ENCODE results near the gene MGMT. TPM values are rescaled to one million over a fixed set of nuclear protein-coding genes. Genes with fewer than 3 reads are reported as not detected.

Gene MGMT
- total RNA-seq, 4 donors from 2014 or later = 16.5 to 37.5 (median 32.1) TPM

- TF ChIP-seq POLR2AphosphoS5 (IDR thresholded peaks at IDR 0.05) (no peak), EP300 (IDR thresholded peaks at IDR 0.05) (no peak), CTCF (IDR thresholded peaks at IDR 0.05) (no peak), POLR2A (IDR thresholded peaks at IDR 0.05) (no peak)
- H3K27ac ChIP-seq = no peak overlapping the region
- no peak for ATAC-seq
- no peaks in the 10 kb centered on the region for H3K4me1 ChIP-seq
- no peaks in the 10 kb centered on the region for H3K27me3 ChIP-seq
- peaks cover 0 to 4% of the 10 kb centered on the region in 2 donors for H3K36me3 ChIP-seq
- no peaks in the 10 kb centered on the region for H3K9me3 ChIP-seq
- H3K4me3 ChIP-seq = no peak overlapping the region
- 86 to 98% methylated on average over 2 of the region's 2 CpGs for WGBS, 2 donors (ENCODE audit: low coverage in 1 of 2)
Measured at GRCh38 chr10:129641351-129641750, 174.3 kb downstream of the MGMT start.

- no peak for TF ChIP-seq POLR2A (IDR thresholded peaks at IDR 0.05)
- no peak for TF ChIP-seq EP300 (IDR thresholded peaks at IDR 0.05)
- TF ChIP-seq POLR2AphosphoS5 (IDR thresholded peaks at IDR 0.05) = no peak
- no peak for TF ChIP-seq CTCF (IDR thresholded peaks at IDR 0.05)
- no peaks in the 10 kb centered on the region for H3K4me1 ChIP-seq
- no peak overlapping the region for H3K4me3 ChIP-seq
- H3K27me3 ChIP-seq = no peaks in the 10 kb centered on the region
- WGBS, 2 donors (ENCODE audit: low coverage in 1 of 2) = 91 to 100% methylated on average over 2 to 3 of the region's 8 CpGs
- H3K36me3 ChIP-seq = peaks cover 0 to 4% of the 10 kb centered on the region in 2 donors
- H3K9me3 ChIP-seq = no peaks in the 10 kb centered on the region
- no peak for ATAC-seq
- H3K27ac ChIP-seq = no peak overlapping the region
Measured at GRCh38 chr10:129641982-129642381, 174.9 kb downstream of the MGMT start.

GRCh38 chr10:129642427-129642826, 175.4 kb downstream of the MGMT start:
- Histone ChIP-seq H3K9me3 (no peaks in the 10 kb centered on the region), H3K4me3 (no peak overlapping the region), H3K27ac (no peak overlapping the region), H3K4me1 (no peaks in the 10 kb centered on the region), H3K27me3 (no peaks in the 10 kb centered on the region), H3K36me3 (peaks cover 0 to 4% of the 10 kb centered on the region in 2 donors)
- no peak for ATAC-seq
- TF ChIP-seq POLR2AphosphoS5 (IDR thresholded peaks at IDR 0.05) (no peak), POLR2A (IDR thresholded peaks at IDR 0.05) (no peak), CTCF (IDR thresholded peaks at IDR 0.05) (no peak), EP300 (IDR thresholded peaks at IDR 0.05) (no peak)
- WGBS, 2 donors (ENCODE audit: low coverage in 1 of 2) = 100% methylated on average over 1 of the region's 3 CpGs; no CpG with 5 or more reads in 1 of the 2 donors

GRCh38 chr10:129643266-129643665, 176.2 kb downstream of the MGMT start:
- no peak for TF ChIP-seq POLR2A (IDR thresholded peaks at IDR 0.05)
- TF ChIP-seq CTCF (IDR thresholded peaks at IDR 0.05) = no peak
- TF ChIP-seq POLR2AphosphoS5 (IDR thresholded peaks at IDR 0.05) = no peak
- TF ChIP-seq EP300 (IDR thresholded peaks at IDR 0.05) = no peak
- H3K27me3 ChIP-seq = no peaks in the 10 kb centered on the region
- no peak overlapping the region for H3K4me3 ChIP-seq
- no peaks in the 10 kb centered on the region for H3K9me3 ChIP-seq
- H3K27ac ChIP-seq = no peak overlapping the region
- ATAC-seq = no peak
- peaks cover 0 to 4% of the 10 kb centered on the region in 2 donors for H3K36me3 ChIP-seq
- WGBS, 2 donors (ENCODE audit: low coverage in 1 of 2) = 94 to 100% methylated on average over 3 to 4 of the region's 8 CpGs
- no peaks in the 10 kb centered on the region for H3K4me1 ChIP-seq

- no peaks in the 10 kb centered on the region for H3K4me1 ChIP-seq
- H3K4me3 ChIP-seq = no peak overlapping the region
- no peak overlapping the region for H3K27ac ChIP-seq
- ATAC-seq = no peak
- H3K27me3 ChIP-seq = no peaks in the 10 kb centered on the region
- TF ChIP-seq CTCF (IDR thresholded peaks at IDR 0.05) (no peak), EP300 (IDR thresholded peaks at IDR 0.05) (no peak), POLR2AphosphoS5 (IDR thresholded peaks at IDR 0.05) (no peak), POLR2A (IDR thresholded peaks at IDR 0.05) (no peak)
- WGBS, 2 donors (ENCODE audit: low coverage in 1 of 2) = 100% methylated on average over 1 to 3 of the region's 11 CpGs
- no peaks in the 10 kb centered on the region for H3K9me3 ChIP-seq
- peaks cover 0 to 4% of the 10 kb centered on the region in 2 donors for H3K36me3 ChIP-seq
Measured at GRCh38 chr10:129645487-129645886, 178.4 kb downstream of the MGMT start.
